Left forelimb (tissue), 1 donor: ENCODE results near the gene P2RX1.

Experiments used
- DNase-seq: peaks from one replicate; pipeline ENCODE4 v3.0.0-alpha.2; 2018; ENCODE audit warnings: low spot score

The P2RX1 gene

DNA sequence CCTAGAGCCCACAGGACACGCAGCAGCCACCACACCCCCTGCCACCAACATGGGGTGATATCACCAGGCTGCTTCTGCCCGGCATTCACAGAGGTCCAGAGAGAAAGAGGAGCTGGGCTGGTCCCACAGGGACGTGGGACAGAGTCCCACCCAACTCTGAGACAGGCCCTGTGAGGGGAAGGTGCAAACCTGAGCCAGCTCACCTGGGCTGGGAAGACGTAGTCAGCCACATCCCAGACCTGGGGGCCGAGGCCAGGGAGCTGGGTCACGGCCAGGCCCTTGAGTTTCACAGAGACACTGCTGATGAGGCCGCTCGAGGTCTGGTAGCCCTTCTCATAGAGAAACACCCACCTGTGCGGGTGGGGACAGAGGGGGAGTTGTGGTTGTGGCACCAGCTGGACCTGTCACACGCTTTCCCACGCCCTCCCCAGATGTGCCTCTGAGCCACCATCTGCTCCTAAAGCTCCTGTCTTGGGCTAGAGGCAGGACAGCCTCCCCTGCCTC lies 11.2 kb downstream of the P2RX1 start:
- no peak for DNase-seq

DNA sequence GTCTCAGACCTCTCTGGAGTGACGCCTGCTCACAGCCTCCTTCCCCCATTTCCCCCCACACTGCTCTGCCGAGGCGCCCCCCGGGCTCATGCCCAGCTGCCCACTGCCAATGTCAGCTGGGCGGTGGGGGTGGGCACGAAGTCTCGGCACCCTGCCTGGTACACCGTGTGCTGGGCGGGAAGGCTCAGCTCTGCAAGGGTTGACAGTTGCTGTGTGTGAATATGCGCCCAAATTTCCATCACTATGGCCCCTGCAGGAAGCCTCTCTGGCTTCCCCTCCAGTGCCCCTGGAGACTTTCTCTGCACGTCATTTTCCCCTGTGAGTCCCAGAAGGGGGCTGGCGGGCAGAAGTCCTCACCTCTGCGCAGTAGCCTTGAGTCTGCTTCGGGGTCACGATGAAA lies 11.8 kb downstream of the P2RX1 start:
- no peak for DNase-seq

DNA sequence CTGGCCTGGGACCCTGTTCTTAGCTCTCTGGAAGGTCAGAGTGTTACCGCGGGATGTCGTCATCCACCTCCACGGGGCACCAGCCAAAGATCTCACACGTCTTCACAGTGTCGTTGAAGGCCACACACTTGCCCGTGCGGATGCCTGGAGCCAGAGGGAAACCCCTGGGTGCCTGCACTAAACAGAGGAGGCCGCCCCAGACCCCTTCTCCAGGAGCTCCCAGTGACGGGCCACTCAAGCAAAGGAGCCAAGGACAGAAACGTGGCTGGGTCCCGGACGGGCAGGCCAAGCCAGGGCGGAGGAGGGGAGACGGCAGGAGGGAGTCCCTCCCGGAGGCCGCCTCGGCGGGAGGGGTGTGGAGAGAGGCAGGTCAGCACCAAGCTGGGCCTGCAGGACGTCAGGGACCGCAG lies 12.4 kb downstream of the P2RX1 start:
- no peak for DNase-seq

DNA sequence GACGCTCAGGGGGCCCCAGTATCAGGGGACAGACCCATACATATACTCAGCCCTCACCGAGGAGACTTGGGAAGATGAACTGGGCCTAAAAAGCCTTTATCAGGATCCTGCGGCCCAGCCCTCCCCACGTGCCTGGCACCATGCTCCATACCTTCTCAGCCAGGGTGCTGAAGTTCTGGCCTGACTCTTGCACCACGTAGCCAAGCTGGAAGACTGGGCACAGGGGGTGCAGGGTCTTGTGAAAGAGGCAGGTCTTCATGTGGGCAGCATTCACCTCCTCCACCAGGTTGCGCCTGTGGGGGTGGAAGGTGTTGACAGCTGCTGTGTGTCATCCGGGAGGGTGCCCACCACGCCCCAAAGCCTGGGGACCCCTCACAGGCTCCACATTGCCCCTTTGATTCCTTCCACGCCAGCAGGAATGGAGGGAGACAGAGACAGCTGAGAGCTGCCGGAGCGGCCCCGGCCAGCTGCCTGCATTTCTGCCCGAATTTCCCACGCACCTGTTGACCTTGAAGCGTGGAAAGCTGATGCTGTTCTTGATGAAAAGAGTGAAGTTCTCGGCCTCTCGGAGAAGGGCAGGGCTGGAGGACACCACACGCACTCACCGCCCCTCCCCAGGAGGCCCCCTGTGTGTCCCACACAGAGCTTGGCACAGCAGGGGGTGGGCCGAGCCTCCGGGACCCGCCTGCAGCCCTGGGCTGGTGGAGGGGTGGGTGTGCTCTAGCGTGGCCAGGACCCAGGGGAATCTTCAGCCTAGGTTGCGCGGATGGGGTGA lies 13.0 kb downstream of the P2RX1 start:
- DNase-seq, result no peak

DNA sequence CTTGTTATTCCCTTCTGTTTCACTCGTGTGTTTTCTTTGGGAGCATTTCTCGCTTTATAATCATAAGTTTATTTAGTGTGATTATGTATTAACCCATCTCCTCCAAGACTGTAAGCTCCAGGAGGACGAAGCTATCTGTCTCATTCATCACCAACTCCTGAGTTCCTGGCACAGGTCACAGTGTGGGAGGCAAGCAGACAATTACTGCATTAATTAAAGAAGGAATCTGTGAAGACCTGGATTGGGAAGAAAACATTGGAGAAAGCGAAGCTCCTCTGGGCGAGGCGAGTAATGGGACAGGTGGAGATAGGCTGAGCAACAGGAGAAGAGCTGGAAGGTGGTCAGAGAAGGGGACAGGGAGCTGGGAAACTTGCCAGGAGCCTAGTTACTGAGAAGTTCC lies 15.6 kb downstream of the P2RX1 start:
- no peak for DNase-seq

DNA sequence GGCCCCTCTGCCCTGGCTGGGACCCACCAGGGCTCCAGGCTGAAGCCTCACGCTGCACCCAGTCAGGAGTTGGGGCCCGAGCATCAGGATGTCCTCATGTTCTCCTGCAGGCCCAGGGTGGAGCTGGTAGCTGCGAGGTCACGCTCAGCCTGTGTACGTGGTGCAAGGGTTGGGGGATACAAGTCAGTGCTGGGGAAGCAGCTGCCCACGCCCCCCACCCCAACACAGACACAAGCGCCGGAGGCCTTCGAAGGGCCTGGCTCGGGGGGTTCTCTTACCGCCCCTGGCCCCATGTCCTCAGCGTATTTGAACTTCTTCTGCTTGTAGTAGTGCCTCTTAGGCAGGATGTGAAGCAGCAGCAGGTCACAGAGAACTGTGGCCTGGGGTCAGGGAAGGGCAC lies 18.5 kb downstream of the P2RX1 start:
- no peak for DNase-seq

DNA sequence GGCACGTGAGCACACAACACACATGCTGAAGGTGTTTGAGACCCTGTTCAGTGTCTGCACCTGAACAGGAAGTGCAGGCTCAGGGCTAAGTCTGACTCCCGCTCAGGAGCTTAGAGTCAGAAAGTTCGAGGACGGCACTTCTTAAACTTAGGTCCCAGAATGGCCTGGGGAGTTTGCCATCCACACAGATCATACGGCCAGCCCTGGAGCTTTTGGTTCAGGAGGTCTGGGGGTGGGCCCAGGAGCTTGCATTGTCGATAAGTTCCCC lies 19.4 kb downstream of the P2RX1 start:
- no peak for DNase-seq

DNA sequence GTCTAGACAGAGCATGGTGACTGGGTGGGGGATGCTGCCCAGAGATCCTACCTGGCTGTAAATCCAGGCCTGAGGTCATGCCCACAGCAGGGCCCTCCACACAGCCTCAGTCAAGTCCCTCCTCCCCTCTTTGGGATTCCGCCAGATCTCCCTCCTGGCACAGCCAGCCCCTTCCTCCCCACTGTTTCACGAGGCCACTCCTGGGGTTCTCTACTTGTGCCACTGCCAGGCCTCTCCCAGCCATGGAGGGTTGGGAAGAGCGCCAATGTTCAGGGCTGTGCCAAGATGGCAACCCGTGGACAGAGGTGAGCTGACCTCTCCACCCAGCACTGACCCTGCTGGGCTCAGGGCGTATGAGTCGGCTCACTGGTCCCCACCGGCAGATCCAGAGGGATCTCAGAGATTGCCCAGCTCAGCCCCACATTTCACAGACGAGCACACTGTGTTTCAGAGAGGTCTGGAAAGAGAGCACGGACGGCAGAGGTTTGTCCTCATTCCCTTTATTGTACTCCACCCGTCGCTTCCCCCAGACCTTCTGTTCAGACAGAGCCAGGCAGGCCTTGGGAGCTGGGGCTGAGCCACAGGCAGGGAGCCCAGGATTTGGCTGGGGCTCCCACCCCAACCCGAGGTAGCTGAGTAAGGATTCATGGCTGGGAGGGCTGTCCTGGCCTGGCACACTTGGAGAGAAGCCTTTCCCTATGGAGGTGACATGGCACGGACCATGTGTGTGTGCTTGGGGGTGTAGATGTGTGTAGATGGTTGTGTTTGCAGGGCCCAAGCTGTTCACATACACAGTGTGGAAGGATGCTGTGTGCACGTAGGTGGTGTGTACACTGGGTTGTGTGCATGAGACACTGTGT lies 19.9 kb downstream of the P2RX1 start:
- DNase-seq, result no peak

DNA sequence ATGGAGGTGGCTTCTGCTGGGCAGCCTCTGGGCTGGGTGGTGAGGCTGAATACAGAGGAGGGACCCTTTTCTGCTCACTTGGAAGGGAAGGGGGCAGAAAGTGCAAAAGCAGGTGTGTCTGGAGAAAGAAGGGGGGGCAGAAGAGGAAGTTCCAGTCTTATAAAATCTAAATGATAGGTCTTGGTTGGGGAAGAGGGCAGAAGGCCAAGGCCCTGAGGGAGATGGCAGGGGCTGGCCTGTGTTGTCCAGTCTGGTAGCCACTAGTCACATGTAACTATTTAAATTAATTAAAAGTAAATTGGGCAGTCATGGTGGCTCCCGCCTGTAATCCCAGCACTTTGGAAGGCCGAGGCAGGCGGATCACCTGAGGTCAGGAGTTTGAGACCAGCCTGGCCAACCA lies 20.9 kb downstream of the P2RX1 start:
- no peak for DNase-seq

DNA sequence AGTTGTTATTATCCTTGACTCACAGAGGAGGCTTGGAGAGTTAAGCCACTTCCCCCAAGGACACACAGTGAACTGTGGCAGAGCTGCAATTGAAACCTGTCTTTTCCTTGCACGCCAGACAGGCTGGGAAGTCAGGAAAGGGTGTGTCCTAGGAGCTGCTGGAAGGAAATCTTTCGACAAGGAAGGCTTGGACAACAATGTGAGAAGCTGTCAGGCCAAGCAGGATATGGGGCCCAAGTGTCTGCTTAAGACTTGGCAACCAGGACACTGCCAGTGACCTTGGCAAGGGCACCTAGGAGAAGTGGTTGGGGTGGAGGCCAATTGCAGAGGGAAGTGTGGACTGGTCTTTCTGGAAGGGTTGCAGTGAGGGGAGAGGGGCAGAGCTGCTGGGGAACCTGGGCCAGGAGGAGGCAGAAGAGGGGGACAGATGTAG lies 21.3 kb downstream of the P2RX1 start:
- no peak for DNase-seq

DNA sequence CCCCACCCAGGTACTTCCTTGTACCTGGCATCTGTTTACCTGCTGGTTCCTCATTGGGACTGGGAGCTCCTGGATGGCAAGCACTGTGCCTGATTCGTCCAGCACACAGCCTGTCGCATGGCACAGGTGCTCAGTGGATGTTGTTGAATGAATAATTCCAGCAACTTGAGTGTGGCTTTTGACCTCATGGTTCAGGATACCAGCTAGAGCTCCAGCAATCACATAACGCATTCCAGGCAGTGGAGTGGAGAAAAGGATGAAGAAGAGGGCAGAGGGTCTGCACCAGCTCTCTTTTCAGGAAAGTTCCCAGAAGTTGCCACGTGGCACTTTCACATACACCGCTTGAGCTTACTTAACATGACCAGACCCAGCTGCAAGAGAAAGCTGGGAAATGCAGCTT lies 22.1 kb downstream of the P2RX1 start:
- DNase-seq, result no peak

DNA sequence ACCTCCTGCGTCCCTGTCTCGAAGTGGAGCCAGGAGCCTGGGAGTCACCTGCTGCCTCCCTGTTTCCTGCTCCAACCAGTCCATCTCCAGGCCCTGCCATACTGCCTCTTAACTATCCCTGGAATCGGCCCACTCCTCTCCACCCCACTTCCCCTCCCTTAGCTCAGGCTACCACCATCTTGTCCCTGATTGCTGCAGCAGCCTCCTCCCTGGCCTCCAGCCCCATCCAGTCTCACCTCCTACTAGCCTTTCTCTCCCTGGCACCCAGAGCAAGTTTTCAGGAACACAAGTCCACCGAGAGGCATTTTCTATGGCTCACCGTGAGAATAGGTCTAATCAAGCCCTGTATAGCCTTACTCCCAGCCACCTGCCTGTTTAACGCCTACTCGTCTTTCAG lies 22.5 kb downstream of the P2RX1 start:
- no peak for DNase-seq

DNA sequence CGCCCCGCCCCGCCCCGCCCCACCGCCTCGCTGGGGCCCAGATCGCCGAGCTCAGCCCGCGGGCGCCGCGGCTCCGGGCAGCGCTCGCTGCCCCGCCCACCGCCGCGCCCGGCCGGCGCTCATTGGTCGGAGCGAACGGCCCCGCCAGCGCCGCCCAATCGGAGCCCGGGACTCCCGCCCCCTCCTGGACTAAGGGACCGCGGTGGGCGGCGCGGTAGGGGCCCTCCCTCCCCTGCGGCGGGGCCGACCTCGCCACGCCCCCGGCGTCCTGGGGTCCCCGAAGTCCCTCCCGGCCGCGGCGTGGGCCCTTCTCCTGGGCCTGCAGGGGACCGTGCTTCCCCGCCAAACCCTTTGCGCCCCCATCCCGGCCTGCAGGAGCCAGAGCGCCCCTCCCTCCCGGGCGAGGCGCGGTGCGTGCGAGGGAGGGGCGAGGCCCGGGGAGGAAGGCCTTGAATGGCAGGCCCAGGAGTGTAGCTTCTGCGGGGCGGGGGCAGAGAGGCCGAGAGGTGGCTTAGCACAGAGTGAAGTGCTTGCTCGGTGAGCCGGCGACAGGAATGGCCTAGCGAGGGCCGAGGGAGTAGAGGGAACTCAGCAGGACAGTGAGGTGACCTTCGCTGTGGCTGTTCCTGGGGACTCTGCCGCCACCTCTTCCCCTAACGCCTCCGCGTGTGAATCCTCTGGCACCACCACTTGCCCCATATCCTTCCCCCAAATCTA lies 23.1 kb downstream of the P2RX1 start, which contains the start of gene CAMKK1:
CAMKK1 (minus strand) TSS at position 51 of the 717 bp plus-strand sequence. CDS start 7,366 bp downstream, outside the sequence.
- peak; percentile 93 for DNase-seq

DNA sequence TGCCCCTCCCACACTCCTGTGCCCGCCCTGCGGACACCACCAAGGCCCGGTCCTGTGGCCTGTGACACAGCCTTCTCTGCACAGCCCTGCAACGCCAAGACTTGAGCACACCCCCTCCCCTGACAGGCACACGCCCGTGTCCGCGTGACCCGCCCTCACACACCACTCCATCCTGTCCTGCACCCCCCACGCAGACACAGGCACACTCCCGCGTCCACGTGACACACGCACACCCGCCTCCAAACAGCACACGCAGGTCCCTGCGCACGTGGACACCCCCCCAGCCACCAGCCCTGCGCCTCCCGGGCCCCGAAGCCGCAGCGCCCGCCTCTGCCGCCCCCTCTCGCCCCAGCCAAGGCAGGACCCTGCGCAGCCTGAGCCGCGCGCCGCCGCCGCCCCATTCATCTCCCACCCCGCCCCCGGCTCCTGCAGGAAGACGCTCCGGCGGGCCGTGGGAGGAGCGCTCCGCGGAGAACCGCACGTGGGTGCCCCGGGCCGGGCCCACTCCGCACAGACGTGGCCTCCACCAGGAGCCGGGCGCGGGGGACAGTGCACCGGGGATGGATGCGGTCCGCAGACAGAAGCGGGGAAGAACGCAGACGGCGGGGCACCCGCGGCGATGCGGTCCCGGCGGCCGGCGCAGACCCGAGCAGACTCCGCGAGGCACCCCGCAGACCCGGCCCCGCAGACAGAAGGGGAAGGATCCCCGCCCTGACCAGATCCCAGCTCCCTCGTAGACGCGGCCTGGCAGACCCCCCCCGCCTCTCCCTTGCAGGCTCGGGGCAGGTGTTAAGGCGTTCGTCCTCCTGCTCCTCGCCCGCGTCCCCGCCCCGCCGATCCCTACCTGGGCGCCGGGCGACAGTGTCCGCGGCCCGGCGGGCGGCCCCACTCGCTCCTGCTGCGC lies 23.9 kb downstream of the P2RX1 start:
- no peak for DNase-seq

DNA sequence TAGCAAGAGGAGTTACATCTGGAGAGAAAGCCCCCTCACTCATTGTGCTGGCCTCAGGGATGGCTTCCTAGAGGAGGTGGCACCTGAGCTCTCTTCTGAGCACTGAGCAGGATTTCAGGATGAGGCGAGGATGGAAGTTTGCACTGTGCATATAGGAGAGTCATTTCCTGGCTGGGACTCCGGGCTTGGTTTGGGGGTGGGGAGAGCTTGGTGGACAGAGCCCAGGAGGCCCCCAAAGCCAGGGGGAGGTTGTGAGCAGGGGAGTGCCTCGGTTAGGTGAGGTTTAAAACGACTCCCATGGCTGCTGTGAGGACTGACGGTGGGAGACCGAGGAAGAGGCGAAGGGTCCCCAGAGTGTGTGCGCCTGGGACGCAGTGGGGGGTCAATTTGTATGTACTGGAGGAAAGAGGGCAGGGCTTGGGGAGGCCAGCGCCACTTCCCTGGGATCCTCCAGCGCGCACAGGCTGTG lies 24.6 kb downstream of the P2RX1 start:
- no peak for DNase-seq

DNA sequence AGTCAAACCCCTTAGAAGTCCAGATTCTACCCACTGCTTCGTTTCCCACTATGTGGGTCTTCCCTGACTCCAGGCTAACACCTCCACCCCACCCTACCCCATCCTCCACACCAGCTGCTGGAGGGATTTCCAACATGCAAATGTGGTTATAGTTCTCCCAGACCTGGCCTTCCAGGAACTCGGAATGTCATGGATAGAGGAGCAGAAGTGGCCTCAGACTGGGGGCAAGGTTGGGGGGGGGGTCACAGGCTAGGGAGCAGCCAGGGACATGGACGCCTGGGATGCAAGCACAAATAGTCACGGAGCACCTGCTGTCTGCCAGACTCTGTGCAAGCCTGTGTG lies 25.4 kb downstream of the P2RX1 start:
- DNase-seq, result no peak

DNA sequence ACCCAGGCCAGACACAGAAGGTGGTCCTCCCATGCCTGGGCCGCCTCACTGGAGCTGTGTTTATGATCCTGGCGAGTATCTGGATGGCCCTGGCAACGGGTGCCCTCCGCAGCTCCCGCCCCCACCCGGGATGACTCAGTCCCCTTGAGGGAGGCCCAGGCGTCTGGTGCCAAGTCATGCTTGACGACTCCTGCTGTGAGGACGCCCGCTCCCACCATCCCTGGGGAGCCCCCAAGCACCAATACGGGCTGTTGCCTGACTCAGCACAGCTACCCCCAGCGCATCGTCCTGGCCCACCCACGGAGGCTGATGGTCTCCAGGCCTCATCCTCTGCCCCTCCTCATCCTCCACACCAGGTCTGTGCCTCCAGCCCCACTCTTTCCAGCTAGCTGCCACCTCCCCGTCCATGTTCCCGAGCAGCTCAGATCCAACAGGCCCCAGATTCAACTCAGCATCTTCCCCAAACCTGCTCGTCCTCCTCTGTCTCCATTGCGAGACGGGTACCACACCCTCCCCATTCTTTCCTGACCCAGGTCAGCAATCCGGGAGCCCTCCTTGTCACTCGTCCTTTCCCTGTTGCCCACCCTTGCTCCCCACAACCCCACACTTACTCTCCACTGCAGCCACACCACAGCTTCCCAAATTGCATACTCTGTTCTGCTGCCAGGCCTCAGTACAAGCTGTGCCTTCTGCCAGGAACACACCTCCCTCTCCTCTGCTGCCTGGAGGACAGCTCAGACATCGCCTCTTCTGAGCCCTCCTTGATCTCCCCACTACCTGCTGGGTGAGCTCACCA lies 26.0 kb downstream of the P2RX1 start:
- no peak for DNase-seq

DNA sequence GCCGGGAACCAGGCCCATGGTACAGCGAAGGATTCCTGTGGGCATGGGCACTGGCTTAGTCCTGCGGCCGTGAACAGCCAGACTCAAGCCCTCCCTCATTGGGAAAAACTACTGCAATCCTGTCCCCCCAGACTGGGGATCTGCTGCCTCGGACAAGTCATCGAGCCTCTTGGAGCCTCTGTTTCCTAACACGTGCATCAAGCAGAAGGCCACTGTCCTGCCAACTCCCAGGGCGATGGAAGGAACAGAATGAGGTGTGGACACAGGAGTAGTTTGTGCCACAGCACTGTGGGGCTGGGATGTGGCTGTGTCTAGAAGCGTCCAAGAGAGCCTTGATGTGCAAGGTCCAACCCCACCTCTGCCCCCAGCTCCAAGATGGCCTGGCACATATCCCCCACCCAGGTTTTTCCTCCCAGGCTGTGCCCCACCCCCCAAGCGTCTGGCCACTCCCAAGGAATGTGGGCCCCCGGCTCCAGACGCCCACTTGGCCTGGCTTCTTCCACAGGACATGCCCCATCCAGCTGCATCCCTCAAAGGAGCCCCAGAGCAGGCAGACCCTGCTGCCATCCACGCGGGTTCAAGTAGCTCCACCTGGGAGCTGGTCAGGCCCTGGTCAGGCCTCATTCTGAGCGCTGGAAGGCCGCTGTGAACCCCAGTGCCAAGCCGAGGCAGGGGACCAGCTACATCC lies 26.8 kb downstream of the P2RX1 start:
- DNase-seq, result no peak

DNA sequence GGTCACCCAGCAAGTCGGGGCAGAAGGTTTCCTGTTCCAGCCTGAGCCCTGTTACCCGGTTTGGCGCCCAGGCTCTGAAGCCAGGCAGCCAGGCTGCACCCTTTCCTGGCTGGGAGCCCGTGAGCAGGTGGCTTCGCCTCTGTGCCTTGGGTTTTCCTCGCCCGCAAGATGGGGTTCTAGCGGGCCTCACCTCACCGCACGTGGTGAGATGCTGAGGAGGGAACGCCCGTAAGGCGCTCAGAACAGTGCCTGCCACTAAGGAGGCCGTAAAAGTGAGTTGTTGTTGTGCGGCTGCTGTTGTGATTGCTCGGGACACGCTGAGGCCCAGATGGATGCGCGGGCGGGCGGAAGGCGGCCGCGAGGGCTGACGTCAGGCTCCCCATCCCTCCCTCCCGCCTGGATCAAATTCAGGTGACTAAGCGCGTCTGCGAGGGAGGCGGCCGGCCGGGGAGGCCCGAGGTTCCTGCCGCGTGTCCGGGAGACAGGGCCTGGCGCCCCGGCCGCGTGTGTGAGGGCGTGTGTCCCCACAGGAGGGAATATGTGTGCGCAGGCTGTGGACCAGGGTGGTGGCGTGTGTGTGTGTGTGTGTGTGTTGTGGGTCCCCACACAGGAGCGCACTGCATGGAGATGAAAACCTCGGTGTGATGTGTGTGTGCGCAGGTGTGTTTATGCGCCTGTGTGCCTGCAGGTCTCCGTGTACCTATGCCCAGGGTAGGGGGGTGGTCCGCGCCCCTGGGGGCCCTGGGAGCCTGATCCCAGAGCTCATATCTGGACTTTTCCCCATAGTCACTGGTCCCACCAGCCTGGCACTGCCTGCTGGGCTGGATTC lies 27.7 kb downstream of the P2RX1 start:
- DNase-seq, result peak; percentile 90
